GM21619 (cell line): ENCODE data around the gene KPNA2.
"Not testable (repeated sequence)": the region's sequence is repeated elsewhere in the genome, so short reads cannot be mapped to it uniquely, and the experiment has no call there.

Source experiments
- ATAC-seq: cut with Tn5 transposase; IDR thresholded peaks from one replicate; pipeline ENCODE4 v1.9.1; 2021; ENCODE audit not compliant: unreplicated experiment

The KPNA2 gene

DNA sequence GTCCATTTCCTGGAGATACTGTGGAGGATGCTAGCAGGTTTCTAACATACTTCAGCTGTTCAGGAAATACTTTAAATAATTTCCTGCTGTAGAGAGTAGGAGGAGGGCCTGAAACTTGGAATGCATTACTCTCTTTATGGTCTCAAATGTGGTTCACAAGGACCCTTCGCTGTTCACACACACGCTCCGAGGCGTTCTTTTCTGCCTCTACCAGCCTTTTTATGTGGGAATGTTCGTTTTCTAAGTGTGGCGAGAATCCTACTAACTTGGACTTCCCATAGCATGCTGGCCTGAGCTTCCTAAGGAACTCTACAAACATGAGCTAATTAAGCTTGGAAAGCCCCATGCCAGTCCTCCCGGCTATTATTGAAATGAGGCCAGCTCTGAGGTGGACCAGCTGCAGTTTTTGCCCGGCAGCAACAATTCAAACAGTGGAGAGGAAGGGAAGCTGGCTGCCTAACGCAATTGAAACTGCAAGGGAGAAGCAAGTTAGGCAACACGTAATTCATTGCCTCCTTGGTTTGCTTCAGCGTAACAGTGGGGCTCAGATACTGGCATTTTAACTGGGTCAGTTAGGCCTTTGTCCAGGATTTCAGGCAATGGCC, 18.9 kb downstream of the KPNA2 start:
- no peak for ATAC-seq

- ATAC-seq, result no peak
Measured at GRCh38 chr17:68057531-68057952, 22.0 kb downstream of the KPNA2 start.

- ATAC-seq, result no peak
Measured at GRCh38 chr17:68060336-68060735, 24.8 kb downstream of the KPNA2 start.

GRCh38 chr17:68061512-68062313, 26.2 kb downstream of the KPNA2 start:
- ATAC-seq, result no peak

GRCh38 chr17:68065366-68065765, 29.8 kb downstream of the KPNA2 start:
- ATAC-seq, result not testable (repeated sequence)

- not testable (repeated sequence) for ATAC-seq
Measured at GRCh38 chr17:68068512-68068911, 33.0 kb downstream of the KPNA2 start.

GRCh38 chr17:68070582-68071444, 35.3 kb downstream of the KPNA2 start:
- not testable (repeated sequence) for ATAC-seq

GRCh38 chr17:68074279-68074678, 38.7 kb downstream of the KPNA2 start:
- no peak for ATAC-seq

- not testable (repeated sequence) for ATAC-seq
Measured at GRCh38 chr17:68075953-68076607, 40.5 kb downstream of the KPNA2 start.

- ATAC-seq, result not testable (repeated sequence)
Measured at GRCh38 chr17:68077498-68077897, 42.0 kb downstream of the KPNA2 start.

DNA sequence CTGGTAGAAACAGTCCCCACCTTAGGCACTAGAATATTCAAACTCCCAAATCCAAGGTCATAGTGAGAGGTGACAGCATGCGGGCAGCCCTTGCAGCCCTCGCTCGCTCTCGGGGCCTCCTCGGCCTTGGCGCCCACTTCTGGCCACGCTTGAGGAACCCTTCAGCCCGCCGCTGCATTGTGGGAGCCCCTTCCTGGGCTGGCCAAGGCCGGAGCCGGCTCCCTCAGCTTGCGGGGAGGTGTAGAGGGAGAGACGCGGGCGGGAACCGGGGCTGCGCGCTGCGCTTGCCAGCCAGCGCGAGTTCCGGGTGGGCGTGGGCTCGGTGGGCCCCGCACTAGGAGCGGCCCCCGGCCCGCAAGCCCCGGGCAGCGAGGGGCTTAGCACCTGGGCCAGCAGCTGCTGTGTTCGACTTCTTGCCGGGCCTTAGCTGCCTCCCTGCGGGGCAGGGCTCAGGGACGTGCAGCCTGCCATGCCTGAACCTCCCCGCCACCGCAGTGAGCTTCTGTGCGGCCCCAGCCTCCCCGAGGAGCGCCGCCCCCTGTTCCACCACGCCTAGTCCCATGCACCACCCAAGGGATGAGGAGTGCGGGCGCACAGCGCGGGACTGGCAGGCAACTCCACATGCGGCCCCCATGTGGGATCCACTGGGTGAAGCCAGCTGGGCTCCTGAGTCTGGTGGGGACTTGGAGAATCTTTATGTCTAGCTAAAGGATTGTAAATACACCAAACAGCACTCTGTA, 45.0 kb downstream of the KPNA2 start:
- no peak for ATAC-seq

DNA sequence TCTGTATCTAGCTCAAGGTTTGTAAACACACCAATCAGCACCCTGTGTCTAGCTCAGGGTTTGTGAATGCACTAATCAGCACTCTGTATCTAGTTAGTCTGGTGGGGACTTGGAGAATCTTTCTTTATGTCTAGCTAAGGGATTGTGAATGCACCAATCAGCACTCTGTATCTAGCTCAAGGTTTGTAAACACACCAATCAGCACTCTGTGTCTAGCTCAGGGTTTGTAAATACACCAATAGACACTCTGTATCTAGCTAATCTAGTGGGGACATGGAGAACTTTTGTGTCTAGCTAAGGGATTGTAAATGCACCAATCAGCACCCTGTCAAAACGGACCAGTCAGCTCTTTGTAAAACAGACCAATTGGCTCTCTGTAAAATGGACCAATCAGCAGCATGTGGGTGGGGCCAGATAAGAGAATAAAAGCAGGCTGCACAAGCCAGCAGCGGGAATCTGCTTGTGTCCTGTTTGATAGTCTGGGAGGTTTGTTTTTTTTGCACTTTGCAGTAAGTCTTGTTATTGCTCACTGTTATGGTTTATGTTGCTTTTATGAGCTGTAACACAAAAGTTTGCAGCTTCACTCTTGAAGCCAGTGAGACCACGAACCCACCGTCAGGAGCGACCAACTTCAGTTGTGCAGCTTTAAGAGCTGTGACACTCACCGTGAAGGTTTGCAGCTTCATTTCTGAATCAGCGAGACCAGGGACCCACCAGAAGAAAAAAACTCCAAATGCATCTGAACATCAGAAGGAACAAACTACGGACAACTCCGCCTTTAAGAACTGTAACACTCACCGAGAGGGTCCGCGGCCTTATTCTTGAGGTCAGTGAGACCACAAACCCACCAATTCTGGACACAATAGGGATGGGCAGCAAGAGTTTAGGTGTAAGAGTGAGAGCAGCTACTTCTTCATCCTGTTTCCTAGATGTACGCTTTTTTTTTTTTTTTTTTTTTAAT, 46.0 kb downstream of the KPNA2 start:
- not testable (repeated sequence) for ATAC-seq

DNA sequence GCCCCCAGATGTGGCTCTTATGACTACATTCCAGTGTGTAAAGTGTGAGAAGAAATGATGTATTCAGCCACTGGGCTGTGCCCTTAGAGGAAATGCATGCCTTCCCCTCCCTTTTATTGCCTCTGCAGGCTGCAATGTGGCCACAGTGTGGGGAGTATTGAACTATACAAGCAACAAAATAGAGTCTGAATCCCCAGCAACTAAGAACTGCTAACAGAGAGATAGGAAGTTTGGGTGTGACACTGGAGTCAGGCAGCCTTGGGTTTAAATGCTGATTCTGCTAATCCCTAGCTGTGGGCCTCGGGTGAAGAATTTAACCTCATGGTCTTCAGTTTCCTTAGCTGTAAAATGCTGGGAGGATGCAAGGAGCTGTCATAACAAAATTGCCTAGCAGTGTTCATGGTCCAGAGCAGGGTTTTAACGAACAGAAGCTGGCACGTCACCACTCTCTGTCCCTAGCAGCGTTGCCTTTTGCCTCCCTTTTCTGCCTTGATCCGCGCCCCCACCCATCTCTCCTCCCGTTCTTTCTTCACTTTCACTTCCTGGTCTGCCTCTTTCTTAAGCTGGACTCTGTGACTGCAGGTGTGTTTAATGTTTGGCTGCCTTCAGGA, 50.3 kb downstream of the KPNA2 start:
- no peak for ATAC-seq

DNA sequence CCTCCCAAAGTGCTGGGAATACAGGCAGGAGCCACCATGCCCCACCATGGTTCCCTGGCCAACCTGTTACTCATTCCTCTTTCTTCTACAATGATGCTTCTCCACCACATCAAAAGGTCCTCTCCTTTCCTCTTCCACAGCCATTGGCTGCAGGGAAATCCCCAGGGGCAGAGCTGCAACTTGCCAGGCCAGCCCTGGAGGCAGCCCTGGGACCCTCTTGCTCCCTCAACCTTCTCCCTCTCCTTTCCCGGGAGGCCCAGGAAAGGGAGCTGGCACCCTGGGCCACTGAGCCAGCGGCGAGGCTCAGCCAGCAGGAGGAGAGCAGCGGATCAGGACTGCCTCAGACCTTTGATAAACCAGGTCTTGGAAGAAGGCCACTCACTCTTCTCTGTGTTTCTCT, 51.1 kb downstream of the KPNA2 start:
- peak; percentile 11 for ATAC-seq

- peak; percentile 59 for ATAC-seq
Measured at GRCh38 chr17:68087131-68087623, 51.6 kb downstream of the KPNA2 start.

GRCh38 chr17:68087851-68088250, 52.3 kb downstream of the KPNA2 start:
- no peak for ATAC-seq

GRCh38 chr17:68089881-68090280, 54.3 kb downstream of the KPNA2 start:
- no peak for ATAC-seq

- ATAC-seq, result no peak
Measured at GRCh38 chr17:68094481-68095078, 59.0 kb downstream of the KPNA2 start.
